GM12864 (cell line): Measurements from ENCODE around the gene KRTAP24-1.

ENCODE experiments used
- DNase-seq: peaks from one replicate; pipeline ENCODE4 v3.0.0-alpha.2; 2011; ENCODE audit warnings: low read depth
- H3K4me3 ChIP-seq: 2 replicates; pipeline ENCODE4 v1.5.1; 2011; ENCODE audit warnings: mild to moderate bottlenecking, low read depth, low read length, control low read depth
- CTCF ChIP-seq: IDR thresholded peaks from 2 replicates; pipeline ENCODE4 v1.5.1; 2011; ENCODE audit warnings: low read depth, mild to moderate bottlenecking, moderate library complexity, low read length, control low read depth, inconsistent platforms; ENCODE audit errors: missing control alignments

The KRTAP24-1 gene

GRCh38 chr21:30256100-30256499 is 26.6 kb downstream of the KRTAP24-1 start:
- no peak overlapping the region for H3K4me3 ChIP-seq
- DNase-seq: no peak
- TF ChIP-seq CTCF: no peak

GRCh38 chr21:30255679-30256078 is 27.1 kb downstream of the KRTAP24-1 start:
- no peak for DNase-seq
- H3K4me3 ChIP-seq: no peak overlapping the region
- TF ChIP-seq CTCF: no peak

GRCh38 chr21:30251781-30252180 is 31.0 kb downstream of the KRTAP24-1 start:
- no peak for DNase-seq
- no peak overlapping the region for H3K4me3 ChIP-seq
- TF ChIP-seq CTCF: no peak

GRCh38 chr21:30249936-30250335 is 32.8 kb downstream of the KRTAP24-1 start:
- no peak for DNase-seq
- no peak overlapping the region for H3K4me3 ChIP-seq
- TF ChIP-seq CTCF: no peak

GRCh38 chr21:30248844-30249243 is 33.9 kb downstream of the KRTAP24-1 start:
- no peak for TF ChIP-seq CTCF
- no peak overlapping the region for H3K4me3 ChIP-seq
- no peak for DNase-seq

- no peak for TF ChIP-seq CTCF
- H3K4me3 ChIP-seq: no peak overlapping the region
- DNase-seq: no peak
These were observed 37.7 kb downstream of the KRTAP24-1 start for GRCh38 chr21:30245061-30245460.

GRCh38 chr21:30243691-30244090 is 39.1 kb downstream of the KRTAP24-1 start:
- no peak for TF ChIP-seq CTCF
- no peak overlapping the region for H3K4me3 ChIP-seq
- DNase-seq: no peak
